Body of pancreas (tissue), 4 donors: ENCODE results near the gene UNC5A.

Experiments used
- CTCF ChIP-seq, 7 experiments: fragments of 450-650 bp in 4 of 7; fragments of 200-600 bp in 3 of 7; sonication (generic) in 3 of 7; IDR thresholded peaks; one replicate each; pipeline ENCODE4 v1.5.1; 2016 to 2019; ENCODE audit warnings: antibody characterized with exemption in 7 of 7
- POLR2A ChIP-seq, 3 donors: fragments of 450-650 bp; IDR thresholded peaks; one replicate each; pipeline ENCODE4 v1.6.1; 2016; ENCODE audit warnings: antibody characterized with exemption in 3 of 3, mild to moderate bottlenecking in 2 of 3

DNA sequence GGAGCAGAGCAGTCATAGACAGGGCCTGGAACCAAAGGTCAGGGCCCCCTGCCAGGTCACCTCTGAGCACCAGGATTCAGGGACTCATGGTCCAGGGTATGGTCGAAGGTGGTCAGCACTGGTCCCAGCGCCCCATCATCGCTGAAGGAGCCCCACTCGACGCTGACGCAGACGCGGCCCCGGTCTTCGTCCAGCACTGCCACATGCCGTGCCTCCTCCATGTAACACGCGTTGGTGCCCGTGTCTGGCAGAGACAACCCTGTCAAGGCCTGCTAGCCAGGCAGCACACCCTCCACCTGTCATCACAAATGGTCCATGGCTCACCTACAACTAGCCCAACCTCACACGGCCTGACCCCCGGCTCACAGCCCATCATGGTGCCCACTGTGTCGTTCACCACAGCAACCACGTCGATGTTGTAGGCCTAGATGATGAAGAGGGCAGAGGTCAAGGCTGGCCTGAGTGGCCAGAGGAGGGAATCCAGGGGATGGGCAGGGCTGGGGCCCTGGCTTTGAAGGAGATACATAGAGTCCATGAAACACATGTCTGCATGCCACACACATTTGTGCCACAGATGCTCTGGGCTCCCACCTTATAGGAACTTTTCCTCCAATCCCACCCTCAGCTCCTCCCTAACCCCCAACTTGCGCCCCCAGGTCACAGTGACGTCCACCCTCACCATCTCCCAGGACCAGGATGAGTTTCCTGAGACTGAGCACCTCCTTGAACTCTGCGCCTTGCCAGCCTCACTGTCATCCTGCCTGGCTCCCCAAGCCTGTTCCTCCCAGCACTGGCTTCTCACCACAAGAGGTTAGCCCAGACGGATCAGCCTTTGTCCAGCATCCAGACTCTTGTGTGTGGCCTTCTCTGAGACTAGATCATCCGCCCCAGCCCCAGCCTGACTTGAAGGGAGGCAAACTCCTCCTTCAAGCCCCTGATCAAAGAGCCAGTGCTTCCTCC is 79.2 kb downstream of the UNC5A start:
- TF ChIP-seq POLR2A (IDR thresholded peaks at IDR 0.05) = no peak
- no peak for TF ChIP-seq CTCF (IDR thresholded peaks at IDR 0.05)
